ENCODE results near the gene NTN4.

NTN4 gene

GRCh38 chr12:95626854-95627253 is 163.7 kb downstream of the NTN4 start:
- TF ChIP-seq EZH2 (IDR thresholded peaks at IDR 0.05; ENCODE audit: borderline replicate concordance, low read length): no peak
- no peaks in the 10 kb centered on the region for H3K79me2 ChIP-seq (ENCODE audit: insufficient read depth, low read length)
- no peaks in the 10 kb centered on the region for H3K27me3 ChIP-seq (ENCODE audit: insufficient read depth, low read length)
- H3K36me3 ChIP-seq (ENCODE audit: insufficient read depth, low read length): no peaks in the 10 kb centered on the region
- H4K20me1 ChIP-seq (ENCODE audit: insufficient read depth, low read length): no peaks in the 10 kb centered on the region
- no peaks in the 10 kb centered on the region for H3K9me3 ChIP-seq (ENCODE audit: low read length)
- H3K9me2 ChIP-seq (ENCODE audit: low read depth, low read length): no peaks in the 10 kb centered on the region
- no peak overlapping the region for H3K27ac ChIP-seq (ENCODE audit: low read depth, low read length, poor library complexity, severe bottlenecking)
- H3K4me3 ChIP-seq (ENCODE audit: low read depth, low read length, poor library complexity, severe bottlenecking): no peak overlapping the region
- no peak overlapping the region for H3K4me2 ChIP-seq (ENCODE audit: low read length)
- no peaks in the 10 kb centered on the region for H3F3A ChIP-seq (ENCODE audit: insufficient read depth, low read length)
- H3K4me1 ChIP-seq (ENCODE audit: insufficient read depth, low read length, severe bottlenecking): no peaks in the 10 kb centered on the region
- H3K9ac ChIP-seq (ENCODE audit: low read length): no peak overlapping the region
- H2AFZ ChIP-seq (ENCODE audit: low read length): no peak overlapping the region

GRCh38 chr12:95625012-95625411 is 165.6 kb downstream of the NTN4 start:
- no peak overlapping the region for H3K9ac ChIP-seq (ENCODE audit: low read length)
- H3K79me2 ChIP-seq (ENCODE audit: insufficient read depth, low read length): no peaks in the 10 kb centered on the region
- H3K4me2 ChIP-seq (ENCODE audit: low read length): no peak overlapping the region
- H3K36me3 ChIP-seq (ENCODE audit: insufficient read depth, low read length): no peaks in the 10 kb centered on the region
- no peak overlapping the region for H2AFZ ChIP-seq (ENCODE audit: low read length)
- no peaks in the 10 kb centered on the region for H3K9me3 ChIP-seq (ENCODE audit: low read length)
- H3K27ac ChIP-seq (ENCODE audit: low read depth, low read length, poor library complexity, severe bottlenecking): no peak overlapping the region
- no peak overlapping the region for H3K4me3 ChIP-seq (ENCODE audit: low read depth, low read length, poor library complexity, severe bottlenecking)
- no peaks in the 10 kb centered on the region for H3K9me2 ChIP-seq (ENCODE audit: low read depth, low read length)
- TF ChIP-seq EZH2 (IDR thresholded peaks at IDR 0.05; ENCODE audit: borderline replicate concordance, low read length) (no peak), CTCF (IDR thresholded peaks at IDR 0.05; ENCODE audit: low read length) (no peak)
- no peaks in the 10 kb centered on the region for H3K27me3 ChIP-seq (ENCODE audit: insufficient read depth, low read length)
- no peaks in the 10 kb centered on the region for H3F3A ChIP-seq (ENCODE audit: insufficient read depth, low read length)
- H4K20me1 ChIP-seq (ENCODE audit: insufficient read depth, low read length): no peaks in the 10 kb centered on the region
- no peaks in the 10 kb centered on the region for H3K4me1 ChIP-seq (ENCODE audit: insufficient read depth, low read length, severe bottlenecking)

GRCh38 chr12:95624589-95624988 is 166.0 kb downstream of the NTN4 start:
- H3K27me3 ChIP-seq (ENCODE audit: insufficient read depth, low read length): no peaks in the 10 kb centered on the region
- H4K20me1 ChIP-seq (ENCODE audit: insufficient read depth, low read length): no peaks in the 10 kb centered on the region
- no peak overlapping the region for H3K27ac ChIP-seq (ENCODE audit: low read depth, low read length, poor library complexity, severe bottlenecking)
- no peak overlapping the region for H2AFZ ChIP-seq (ENCODE audit: low read length)
- H3K36me3 ChIP-seq (ENCODE audit: insufficient read depth, low read length): no peaks in the 10 kb centered on the region
- TF ChIP-seq CTCF (IDR thresholded peaks at IDR 0.05; ENCODE audit: low read length) (no peak), EZH2 (IDR thresholded peaks at IDR 0.05; ENCODE audit: borderline replicate concordance, low read length) (no peak)
- no peak overlapping the region for H3K4me3 ChIP-seq (ENCODE audit: low read depth, low read length, poor library complexity, severe bottlenecking)
- H3F3A ChIP-seq (ENCODE audit: insufficient read depth, low read length): no peaks in the 10 kb centered on the region
- H3K79me2 ChIP-seq (ENCODE audit: insufficient read depth, low read length): no peaks in the 10 kb centered on the region
- H3K9me2 ChIP-seq (ENCODE audit: low read depth, low read length): no peaks in the 10 kb centered on the region
- no peaks in the 10 kb centered on the region for H3K9me3 ChIP-seq (ENCODE audit: low read length)
- no peak overlapping the region for H3K9ac ChIP-seq (ENCODE audit: low read length)
- H3K4me1 ChIP-seq (ENCODE audit: insufficient read depth, low read length, severe bottlenecking): no peaks in the 10 kb centered on the region
- H3K4me2 ChIP-seq (ENCODE audit: low read length): no peak overlapping the region

- no peaks in the 10 kb centered on the region for H3K4me1 ChIP-seq (ENCODE audit: insufficient read depth, low read length, severe bottlenecking)
- no peaks in the 10 kb centered on the region for H3K27me3 ChIP-seq (ENCODE audit: insufficient read depth, low read length)
- H3K9me2 ChIP-seq (ENCODE audit: low read depth, low read length): no peaks in the 10 kb centered on the region
- H3K36me3 ChIP-seq (ENCODE audit: insufficient read depth, low read length): no peaks in the 10 kb centered on the region
- H3K27ac ChIP-seq (ENCODE audit: low read depth, low read length, poor library complexity, severe bottlenecking): no peak overlapping the region
- H3K79me2 ChIP-seq (ENCODE audit: insufficient read depth, low read length): no peaks in the 10 kb centered on the region
- no peak overlapping the region for H3K4me3 ChIP-seq (ENCODE audit: low read depth, low read length, poor library complexity, severe bottlenecking)
- H4K20me1 ChIP-seq (ENCODE audit: insufficient read depth, low read length): no peaks in the 10 kb centered on the region
- H2AFZ ChIP-seq (ENCODE audit: low read length): no peak overlapping the region
- H3K4me2 ChIP-seq (ENCODE audit: low read length): no peak overlapping the region
- TF ChIP-seq EZH2 (IDR thresholded peaks at IDR 0.05; ENCODE audit: borderline replicate concordance, low read length) (no peak), CTCF (IDR thresholded peaks at IDR 0.05; ENCODE audit: low read length) (peak; percentile 83)
- no peaks in the 10 kb centered on the region for H3K9me3 ChIP-seq (ENCODE audit: low read length)
- no peaks in the 10 kb centered on the region for H3F3A ChIP-seq (ENCODE audit: insufficient read depth, low read length)
- no peak overlapping the region for H3K9ac ChIP-seq (ENCODE audit: low read length)
These were observed 166.9 kb downstream of the NTN4 start for GRCh38 chr12:95623554-95624170.

Measured in OCI-LY1 (cell line).